Left kidney (tissue), 8 donors: ENCODE measurements around the gene DNASE1L2. TPM values are rescaled to one million over a fixed set of nuclear protein-coding genes. Genes with fewer than 3 reads are reported as not detected.
A peak's percentile ranks its signal among the peaks of the same experiment; 100 is the strongest.

Experiments
- DNase-seq: peaks from one replicate; pipeline ENCODE4 v3.0.0-alpha.2; 2013
- long read RNA-seq, 8 donors: transcript quantifications; one replicate each; lab custom pipeline, GENCODE V29; 2026
- polyA plus RNA-seq: library from polyadenylated mRNA; unstranded; fragments of 120-200 nt; gene quantifications from one replicate; pipeline ENCODE4 v1.2.1, GENCODE V29; 2013; ENCODE audit not compliant: insufficient read length

The DNASE1L2 gene, protein sequence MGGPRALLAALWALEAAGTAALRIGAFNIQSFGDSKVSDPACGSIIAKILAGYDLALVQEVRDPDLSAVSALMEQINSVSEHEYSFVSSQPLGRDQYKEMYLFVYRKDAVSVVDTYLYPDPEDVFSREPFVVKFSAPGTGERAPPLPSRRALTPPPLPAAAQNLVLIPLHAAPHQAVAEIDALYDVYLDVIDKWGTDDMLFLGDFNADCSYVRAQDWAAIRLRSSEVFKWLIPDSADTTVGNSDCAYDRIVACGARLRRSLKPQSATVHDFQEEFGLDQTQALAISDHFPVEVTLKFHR
- polyA plus RNA-seq, result 0.93 TPM
- long read RNA-seq, donor 1, result 0 reads
- long read RNA-seq, donor 2, result 0 reads
- long read RNA-seq, donor 3, result 0 reads
- long read RNA-seq, donor 4, result 0 reads
- long read RNA-seq, donor 5, result 0 reads
- long read RNA-seq, donor 6, partial matches to known transcripts, result 0 of 1 reads
- long read RNA-seq, donor 6, other reads (novel, unspliced or antisense), result 0 of 1 reads
- long read RNA-seq, donor 7, result 0 reads
- long read RNA-seq, donor 8, result 0 reads

DNA sequence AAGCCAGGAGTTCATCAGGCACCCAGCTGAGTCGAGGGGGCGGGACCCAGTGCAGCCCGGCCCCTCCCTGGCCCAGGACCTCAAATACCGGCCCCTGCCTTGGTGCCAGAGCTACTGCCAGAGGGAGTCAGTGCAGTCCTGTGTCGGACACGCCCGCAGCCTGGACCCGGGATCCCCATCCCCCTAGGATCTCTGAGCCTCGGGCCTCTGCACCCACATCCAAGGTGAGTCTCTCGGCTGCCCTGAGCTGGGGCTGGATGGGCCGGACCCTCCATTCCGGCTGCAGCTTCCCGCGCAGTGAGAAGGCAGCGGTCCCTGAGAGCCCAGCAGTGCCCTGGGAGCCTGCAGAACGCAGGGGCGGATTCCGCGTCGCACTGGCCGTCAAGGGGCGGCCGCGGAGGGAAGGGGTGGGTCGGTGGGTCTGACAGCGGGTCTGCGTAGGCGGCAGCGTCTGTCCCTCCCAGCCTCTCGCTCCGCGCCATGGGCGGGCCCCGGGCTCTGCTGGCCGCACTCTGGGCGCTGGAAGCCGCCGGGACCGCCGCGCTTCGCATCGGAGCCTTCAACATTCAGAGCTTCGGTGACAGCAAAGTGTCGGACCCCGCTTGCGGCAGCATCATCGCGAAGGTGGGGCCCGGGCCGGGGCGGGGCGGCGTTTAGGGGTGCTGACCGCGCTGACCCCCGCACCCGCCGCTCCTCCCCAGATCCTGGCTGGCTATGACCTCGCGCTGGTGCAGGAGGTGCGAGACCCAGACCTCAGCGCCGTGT is at the start of gene DNASE1L2:
Gene DNASE1L2 (plus strand): TSS at position 108 of the 765 bp plus-strand sequence. CDS start 373 bp downstream, at position 481.
- DNase-seq, result no peak

DNA sequence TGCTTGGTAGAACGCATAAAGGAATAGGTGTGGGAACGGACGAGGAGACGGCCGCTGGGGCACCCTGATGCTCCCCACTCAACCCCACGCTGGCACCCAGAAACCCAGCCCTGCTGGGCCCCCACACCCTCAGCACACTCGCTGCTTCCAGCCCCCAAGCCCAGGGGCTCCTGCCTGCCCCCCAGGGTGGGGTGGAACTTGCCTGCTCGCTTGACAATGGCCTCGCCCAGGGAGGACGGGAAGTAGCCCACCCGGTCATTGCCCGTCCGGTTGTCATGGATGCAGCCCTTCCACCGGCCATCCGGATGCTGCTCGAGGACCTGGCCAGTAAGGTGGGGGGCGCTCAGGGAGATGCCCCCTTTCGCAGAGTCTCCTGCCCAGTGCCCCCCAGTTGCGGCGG is 49.7 kb upstream of the DNASE1L2 start:
- no peak for DNase-seq

DNA sequence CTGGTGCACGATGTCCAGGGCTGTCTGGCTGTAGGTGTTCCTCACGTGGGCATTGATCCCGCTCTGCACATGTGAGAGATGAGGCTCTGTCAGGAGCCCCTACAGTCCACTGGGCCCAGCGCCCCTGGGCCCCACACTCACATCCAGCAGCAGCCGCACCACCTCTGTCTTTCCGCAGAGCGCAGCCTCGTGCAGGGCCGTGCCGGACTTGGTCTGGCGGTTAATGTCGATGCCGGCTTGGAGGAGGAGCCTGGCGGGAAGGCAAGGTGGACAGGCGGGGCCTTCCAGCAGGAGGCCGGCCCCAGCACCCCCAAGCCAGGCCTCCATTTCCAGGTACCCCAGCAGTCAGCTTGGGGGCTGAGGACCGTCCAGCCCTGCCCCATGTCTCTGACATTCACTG is 49.0 kb upstream of the DNASE1L2 start:
- no peak for DNase-seq

DNA sequence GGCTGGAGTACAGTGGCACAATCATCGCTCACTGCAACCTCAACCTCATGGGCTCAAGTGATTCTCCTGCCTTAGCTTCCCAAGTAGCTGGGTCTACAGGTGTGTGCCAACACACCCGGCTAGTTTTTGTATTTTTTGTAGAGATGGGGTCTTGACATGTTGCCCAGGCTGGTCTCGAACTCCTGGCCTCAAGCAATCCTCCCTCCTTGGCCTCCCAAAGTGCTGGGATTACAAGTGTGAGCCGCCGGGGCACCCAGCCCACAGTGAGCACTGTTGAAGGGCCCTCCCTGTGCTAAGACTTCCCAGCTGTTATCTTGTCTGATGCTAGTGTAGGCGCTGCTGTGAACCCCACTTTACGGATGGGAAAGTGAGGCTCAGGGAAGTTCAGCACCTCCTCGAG is 47.8 kb upstream of the DNASE1L2 start:
- no peak for DNase-seq

DNA sequence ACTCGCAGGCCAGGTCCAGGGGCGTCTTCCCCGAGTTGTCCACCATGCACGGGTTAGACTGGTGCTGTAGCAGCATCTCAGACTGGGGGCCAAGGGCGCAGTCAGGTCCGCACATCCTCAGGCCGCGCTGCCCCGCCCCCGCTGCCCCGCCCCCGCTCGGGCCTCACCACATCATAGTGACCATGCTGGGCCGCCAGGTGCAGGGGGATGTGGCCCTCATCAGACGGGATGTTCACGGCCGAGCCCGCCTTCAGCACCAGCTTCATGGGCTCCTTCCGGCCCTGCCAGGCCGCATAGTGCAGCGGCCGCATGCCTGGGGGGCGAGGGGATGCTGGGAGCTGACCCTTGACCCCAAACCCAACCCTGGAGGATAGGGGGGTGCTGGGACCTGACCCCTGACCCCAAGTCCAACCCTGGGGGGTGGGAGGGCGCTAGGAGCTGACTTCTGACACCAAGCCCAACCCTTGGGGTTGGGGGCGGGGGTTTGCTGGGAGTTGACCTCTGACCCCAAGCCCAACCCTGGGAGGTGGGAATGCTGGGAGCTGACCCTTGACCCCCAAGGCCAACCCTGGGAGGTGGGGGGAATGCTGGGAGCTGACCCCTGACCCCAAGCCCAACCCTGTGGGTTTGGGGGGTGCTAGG is 46.9 kb upstream of the DNASE1L2 start:
- no peak for DNase-seq

DNA sequence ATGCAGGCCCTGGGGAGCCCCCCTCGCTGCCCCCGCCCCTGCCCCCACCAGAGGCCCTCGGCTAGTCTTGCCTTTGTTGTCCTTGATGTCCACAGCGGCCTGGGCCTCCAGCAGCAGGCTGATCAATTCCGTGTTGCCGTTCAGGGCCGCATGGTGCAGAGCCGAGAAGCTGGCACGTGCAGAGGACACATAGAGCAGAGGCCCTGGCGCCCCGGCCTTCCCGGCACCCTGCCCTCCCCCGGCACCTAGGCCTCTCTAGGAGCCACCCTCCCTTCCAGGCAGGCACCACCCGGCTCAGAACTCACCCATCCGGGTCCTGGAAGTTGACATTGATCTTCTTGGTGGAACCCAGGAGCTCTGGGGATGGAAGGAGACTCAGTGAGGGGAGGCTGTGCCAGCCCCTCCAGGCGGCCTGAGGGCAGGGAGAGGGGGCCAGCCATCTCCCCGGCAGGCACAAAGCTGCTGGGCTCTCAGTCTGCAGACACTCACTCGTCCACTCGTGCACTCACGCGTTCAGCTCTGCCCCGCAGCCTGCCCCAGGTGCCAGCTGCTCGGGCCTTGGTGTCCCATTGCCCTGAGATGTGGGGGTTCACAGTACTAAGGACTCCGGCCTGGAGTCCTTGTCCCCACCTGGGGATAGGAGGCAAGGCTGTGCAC is 46.1 kb upstream of the DNASE1L2 start:
- no peak for DNase-seq

DNA sequence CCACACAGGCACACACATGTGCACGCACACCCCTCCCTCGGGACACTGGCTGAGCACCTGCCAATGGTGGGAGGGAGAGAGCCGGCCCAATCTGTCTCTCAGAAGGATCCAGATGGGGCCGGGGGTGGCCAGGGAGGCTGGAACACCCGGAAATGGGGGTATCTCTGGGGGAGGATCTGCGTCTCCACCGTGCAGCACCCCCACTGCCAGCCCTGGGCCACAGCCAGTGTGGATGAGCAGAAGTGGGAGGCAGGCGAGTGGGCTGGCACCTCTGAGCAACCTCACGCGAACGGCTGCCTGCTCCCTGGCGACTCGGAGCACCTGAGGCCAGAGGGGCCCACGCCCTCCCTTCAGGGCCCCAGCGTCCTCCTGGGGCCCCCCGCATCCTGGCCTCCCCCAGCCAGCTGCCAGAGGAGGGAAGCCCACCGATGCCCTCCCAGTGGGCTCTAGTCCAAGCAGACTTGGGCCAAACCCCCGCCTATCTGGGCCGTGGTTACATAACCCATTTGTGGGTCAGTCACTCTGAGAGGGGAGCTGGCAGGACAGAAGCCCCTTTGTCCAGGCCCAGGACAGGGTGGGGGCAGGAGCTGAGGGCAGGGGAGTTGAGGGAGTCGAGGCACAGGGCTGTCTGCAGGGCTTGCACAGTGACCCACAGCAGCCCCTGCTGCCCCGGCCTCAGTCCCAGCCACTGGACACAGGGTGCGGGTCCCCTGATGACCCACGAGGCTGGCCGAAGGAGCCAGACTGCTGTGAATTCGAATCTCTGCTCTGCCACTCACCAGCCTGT is 45.4 kb upstream of the DNASE1L2 start:
- DNase-seq, result no peak

DNA sequence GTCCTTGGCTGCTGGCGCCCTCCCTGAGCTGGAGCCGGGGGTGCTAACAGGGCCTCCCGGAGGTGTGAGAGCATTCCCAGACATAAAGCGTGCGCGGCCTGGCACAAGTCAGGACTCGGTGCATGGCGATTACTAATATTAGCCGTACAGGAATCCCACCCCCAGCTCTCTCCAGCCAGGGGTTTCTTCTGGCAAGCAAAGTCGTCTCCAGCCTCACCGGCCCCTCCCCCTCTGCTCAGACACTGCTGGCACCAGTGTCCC is 44.9 kb upstream of the DNASE1L2 start:
- DNase-seq, result no peak

DNA sequence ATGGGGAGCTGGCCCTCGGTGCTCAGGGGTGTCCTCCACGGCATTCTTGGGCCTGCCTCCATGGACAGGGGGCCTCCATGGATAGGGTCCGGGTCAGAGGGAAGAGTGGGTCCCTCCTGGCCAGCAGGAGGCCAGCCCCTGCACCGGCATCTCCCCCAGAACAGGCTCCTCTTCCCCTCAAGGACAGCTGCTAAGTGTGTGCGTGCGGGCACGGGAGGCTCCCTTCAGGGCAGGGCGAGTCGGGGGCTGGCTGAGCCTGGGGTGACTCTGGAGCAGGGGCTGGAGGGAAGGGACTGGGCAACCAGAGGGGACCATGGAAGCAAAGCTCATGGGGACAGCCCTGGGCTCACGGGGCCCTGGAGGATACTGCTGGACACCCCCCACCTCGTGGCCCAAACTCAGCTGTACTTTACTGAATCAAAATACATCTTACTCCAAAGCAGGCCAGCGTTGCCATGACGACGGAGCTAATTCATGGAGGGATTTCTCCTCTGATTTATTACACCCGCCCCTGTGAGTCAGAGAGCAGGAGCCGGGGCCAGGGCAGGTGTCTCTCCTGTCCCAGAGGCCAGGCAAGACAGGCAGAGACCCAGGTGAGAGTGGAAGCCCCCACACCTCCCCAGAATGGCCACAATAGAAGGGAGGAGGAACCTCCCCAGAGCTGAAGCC is 41.9 kb upstream of the DNASE1L2 start:
- DNase-seq, result peak; percentile 27

DNA sequence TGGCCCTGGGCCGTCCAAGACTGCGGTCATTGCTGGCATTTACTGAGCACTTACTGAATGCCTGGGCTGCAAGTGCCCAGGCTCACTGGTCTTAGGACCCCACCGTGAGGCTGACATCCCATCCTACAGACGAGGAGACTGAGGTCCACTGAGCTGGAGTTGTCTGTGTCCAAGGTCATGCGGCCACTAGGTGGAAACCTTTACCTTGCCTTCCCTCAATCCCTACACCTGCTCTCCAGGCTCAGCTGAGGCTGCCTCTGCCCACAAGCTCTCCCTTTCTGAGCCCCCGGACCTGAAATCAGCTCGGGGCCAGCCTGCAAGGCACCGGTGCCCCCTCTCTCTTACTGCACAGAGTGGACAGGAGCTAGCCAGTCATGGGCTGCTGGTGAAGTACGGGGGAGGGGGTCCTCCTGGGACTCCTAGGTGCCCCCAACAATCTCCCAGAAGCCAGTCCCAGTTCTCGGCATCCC is 41.4 kb upstream of the DNASE1L2 start:
- DNase-seq, result peak; percentile 56

DNA sequence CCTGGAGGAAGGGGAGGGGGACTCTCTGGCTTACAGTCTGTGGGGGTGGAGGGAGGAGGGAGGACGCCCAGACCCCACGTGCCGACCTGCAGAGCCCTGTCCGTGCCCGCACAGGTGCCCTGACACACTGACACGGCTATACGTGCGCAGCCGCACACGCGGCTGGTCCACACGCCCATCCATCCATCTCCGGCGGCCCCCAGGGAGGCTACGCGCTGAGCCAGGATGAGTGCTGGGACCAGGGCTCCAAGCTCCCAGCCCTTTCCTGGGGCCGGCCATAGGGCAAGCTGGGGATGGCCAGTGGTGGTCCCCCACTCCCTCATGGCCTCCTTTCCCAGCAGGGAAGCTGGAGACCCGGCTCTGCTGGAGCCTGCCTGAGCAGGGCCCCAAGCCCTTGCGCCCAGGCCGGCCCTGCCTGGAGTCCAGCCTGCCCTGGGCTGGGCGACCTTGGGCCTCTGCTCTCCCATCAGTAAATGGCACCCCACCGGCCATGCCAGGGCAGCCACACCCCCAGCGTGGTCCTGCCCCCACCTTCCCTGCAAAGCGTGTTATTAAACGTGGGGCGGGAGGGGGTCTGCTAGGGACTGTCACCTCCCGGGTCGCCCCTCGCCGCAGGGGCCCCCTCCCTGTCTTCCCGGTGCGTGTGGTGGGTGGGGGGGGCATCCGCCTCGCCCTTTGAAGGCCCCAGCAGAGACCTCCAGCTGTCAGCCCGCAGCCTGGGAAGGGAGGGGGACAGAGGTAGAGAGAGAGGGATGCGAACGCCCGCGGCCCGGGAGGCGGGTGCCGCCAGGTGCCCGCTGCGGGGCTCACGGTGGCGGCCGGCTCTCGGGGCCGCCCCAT is 40.7 kb upstream of the DNASE1L2 start:
- DNase-seq, result no peak

DNA sequence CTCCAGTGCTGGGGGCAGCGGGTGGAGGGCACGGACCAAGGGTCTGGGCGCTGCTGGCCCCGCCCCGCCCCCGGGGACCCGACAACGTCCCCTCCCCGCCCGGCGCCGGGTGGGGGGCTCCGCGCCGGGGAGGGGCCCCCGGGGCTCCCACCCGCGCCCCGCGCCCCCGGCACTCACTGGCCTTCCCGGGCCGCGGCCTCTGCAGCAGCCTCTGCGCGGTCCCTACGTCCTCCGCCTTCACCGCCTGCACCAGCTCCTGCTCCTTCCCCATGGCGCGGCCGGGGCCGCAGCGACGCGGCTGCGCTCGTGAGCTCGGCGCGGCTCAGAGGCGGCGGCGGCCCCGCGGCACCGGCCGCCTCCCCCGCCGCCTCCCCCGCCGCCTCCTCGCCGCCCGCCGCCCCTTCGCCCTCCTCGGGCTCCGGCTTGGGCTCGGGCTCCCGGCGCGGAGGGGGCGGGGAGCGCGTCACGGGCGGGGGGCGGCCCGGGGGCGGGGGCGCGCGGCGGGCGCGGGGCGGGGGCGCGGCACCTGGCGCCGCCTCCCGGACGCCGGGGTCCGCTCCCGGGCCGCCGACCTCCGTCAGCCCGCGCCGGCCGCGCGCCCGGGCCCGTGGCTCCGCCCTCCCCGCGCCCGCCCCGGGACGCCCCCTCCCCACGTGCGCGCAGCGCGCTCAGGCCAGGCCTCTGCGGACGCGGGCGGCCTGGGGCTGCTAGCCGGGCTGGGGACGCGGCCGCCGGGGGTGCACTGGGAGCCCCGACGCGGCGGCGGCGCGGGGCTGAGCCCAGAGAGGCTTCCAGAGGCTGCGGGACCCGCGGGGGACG is 39.9 kb upstream of the DNASE1L2 start, which contains the start of gene CASKIN1:
Gene CASKIN1 (minus strand): TSS at position 444 of the 819 bp plus-strand sequence. CDS start 173 bp downstream, at position 271.
- DNase-seq, result no peak

DNA sequence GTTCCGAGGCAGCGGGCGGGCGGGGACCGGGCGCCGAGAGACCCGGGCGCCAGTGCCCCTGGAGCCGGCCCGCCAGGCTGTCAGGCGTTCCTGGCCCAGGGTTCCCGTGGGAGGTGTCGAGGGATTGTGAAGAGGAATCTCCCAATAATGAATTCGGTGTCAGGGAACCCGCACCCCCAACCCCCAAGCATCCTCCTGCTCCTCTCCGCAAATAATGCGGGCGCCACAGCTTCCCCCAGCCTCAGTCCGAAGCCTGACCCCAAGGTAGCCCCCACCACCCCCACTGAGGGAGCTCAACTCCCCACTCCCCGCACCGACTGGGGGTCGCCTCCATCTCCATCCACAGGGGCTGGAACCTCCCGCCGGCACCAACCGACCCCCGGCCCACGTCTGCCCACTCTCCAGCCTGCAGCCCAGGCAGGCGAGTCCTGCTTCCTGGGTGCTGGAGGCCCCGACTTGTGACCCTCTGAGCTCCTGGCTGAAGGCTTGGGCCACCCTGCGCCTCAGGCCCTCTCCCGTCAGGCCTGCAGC is 39.2 kb upstream of the DNASE1L2 start:
- DNase-seq, result no peak

DNA sequence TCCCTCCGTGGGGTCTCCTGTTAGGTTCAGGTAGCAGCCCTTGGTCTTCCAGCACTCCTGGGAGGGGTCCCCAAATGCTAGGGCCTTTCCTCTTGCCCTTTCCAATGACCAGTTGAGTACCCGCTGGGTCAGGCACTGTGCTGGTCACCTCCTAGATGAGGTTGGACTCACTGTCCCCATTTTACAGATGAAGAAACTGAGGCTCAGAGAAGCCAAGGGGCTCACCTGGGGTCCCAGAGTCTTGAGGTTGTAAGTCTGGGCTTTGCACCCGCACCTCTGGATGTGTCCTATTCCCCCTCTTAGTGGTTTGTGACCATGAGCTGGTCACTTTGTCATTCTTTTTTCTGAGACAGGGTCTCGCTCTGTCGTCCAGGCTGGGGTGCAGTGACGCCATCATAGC is 38.5 kb upstream of the DNASE1L2 start:
- DNase-seq, result no peak

DNA sequence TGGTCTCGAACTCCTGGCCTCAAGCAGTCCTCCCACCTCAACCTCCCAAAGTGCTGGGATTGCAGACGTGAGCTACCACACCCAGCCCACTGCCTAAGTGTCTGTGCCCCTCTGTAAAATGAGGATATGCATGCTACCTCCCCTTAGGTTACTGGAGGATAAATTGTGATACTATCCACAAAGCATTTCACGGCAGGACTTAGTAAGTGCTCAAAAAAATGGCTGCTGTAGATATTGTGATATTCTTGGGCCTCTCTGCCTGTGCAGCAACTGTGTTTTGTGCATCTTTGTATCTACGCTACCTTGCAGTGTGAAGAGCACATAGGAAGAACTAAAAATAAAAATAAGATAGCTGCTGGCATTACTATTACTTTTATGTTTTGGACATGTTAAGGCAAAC is 38.0 kb upstream of the DNASE1L2 start:
- no peak for DNase-seq

DNA sequence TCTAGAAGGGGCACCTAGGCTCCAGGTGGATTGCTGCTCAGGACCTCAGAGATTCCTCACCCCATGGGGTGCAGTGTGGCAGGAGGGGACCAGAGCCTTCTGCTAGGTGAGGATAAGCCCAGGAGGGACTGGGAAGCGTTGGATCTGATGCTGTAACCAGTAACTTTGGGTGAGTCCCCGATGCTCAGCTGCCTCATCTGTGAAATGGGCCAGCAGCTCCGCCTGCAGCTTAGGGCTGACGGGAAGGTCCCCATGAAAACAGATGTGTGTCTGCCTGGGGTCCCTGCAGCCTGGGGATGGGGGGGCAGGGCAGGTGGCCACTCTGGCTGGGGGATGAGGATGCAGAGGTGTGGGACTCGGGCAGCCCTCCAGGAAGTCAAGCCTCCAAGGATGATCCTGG is 37.1 kb upstream of the DNASE1L2 start:
- no peak for DNase-seq

DNA sequence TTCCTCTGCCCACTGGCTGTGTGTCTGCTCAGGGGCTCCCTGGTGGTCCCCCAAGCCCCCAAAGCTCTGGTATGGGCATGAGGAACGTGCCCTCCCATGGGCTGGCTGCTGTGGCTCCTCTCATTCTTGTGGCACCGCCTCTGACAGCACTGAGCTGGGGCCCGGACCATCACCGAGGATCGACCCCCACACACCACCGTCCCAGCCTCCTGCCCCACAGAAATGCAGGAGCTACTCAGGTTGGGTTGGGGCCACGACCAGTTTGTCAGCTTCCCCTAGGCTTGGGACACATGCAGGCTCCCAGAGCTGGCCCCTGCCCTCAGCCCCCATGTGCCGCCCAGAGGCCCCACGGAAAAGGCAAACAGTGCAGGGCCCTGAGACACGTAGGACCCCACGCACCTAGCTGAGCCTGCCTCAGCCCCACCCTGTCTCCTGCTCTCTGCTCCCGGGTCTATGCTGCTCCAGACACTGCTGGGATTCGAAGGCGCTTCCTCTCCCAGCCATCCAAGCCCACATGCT is 36.6 kb upstream of the DNASE1L2 start:
- no peak for DNase-seq

DNA sequence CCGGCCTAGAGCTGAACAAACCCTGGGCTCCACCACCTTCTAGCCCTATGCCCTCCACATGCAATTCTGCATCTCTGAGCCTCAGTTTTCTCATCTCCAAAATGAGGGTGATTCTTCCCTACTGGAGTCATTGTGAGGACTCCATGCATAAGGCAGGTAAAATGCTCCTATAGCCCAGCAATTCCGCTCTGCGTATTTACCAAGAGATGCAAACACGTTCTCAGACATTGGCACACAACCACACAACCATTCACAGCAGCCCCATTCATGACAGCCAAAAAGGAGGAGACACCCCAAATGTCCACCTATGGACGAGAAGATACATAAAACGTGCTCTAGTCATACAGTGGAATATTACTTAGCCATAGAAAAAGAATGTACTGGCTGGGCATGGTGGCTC is 35.9 kb upstream of the DNASE1L2 start:
- no peak for DNase-seq
